SH-SY5Y (cell line): ENCODE data around the gene IFNAR2.

Source experiments
- GATA2 ChIP-seq: IDR thresholded peaks from 2 replicates; pipeline ENCODE4 v1.6.1; 2011; ENCODE audit warnings: mild to moderate bottlenecking, low read depth, low read length
- GATA3 ChIP-seq: IDR thresholded peaks from 2 replicates; pipeline ENCODE4 v1.6.1; 2011; ENCODE audit warnings: low read depth, mild to moderate bottlenecking, low read length, moderate library complexity

DNA sequence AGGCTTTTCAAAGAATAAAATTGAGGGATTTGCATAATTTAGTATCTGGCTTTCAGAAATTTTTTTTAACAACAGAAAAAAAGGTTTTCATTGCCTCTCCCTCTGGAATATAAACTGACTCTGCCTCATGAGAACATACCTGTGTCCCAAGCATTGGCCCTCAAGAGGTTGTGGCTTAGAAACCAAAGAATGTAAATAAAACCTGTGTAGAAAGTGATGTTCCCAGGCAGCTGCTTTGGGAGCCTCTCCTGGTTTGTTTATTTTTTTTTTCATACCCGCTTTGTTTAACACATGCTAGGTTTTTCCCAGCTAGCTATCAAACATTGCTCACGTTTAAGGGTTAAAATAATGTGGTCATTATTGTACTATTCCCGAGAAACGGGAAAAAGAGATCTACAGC is 40.5 kb upstream of the IFNAR2 start:
- TF ChIP-seq GATA2: no peak
- no peak for TF ChIP-seq GATA3
